A673 (cell line): ENCODE results near the gene FKBP1C.
"Not testable (repeated sequence)": the region's sequence is repeated elsewhere in the genome, so short reads cannot be mapped to it uniquely, and the experiment has no call there.

Experiments used
- CTCF ChIP-seq: fragments of 300-800, 200-600 bp; sonication (generic); conservative IDR thresholded peaks from 2 replicates; pipeline ENCODE4 v1.5.1; 2017; ENCODE audit warnings: low read depth, mild to moderate bottlenecking, antibody characterized with exemption, low read length, moderate library complexity, mixed read lengths
- EZH2 ChIP-seq: fragments of 200-600 bp; sonication (generic); IDR thresholded peaks from 2 replicates; pipeline ENCODE4 v1.6.1; 2017; ENCODE audit warnings: borderline replicate concordance, low read depth, mild to moderate bottlenecking, mixed read lengths, antibody characterized with exemption, low read length; ENCODE audit not compliant: poor library complexity, severe bottlenecking

- not testable (repeated sequence) for TF ChIP-seq CTCF, EZH2
These were observed 18.8 kb downstream of the FKBP1C start for GRCh38 chr6:63230027-63230426.
